Endothelial cell (in vitro differentiated cells): ENCODE results near the gene ARF5. TPM values are rescaled to one million over a fixed set of nuclear protein-coding genes. Genes with fewer than 3 reads are reported as not detected.
A peak's percentile ranks its signal among the peaks of the same experiment; 100 is the strongest.

Experiments used
- DNase-seq: peaks from one replicate; pipeline ENCODE4 v3.0.0; 2021; ENCODE audit warnings: low spot score
- H3K27ac Mint-ChIP-seq: one replicate; pipeline ENCODE4 v1.8.0; 2021; ENCODE audit warnings: mixed read lengths, inconsistent platforms; ENCODE audit not compliant: unreplicated experiment
- H3K27me3 Mint-ChIP-seq: one replicate; pipeline ENCODE4 v1.8.0; 2021; ENCODE audit warnings: mild to moderate bottlenecking, moderate library complexity, mixed read lengths, inconsistent platforms; ENCODE audit not compliant: unreplicated experiment
- H3K36me3 Mint-ChIP-seq: one replicate; pipeline ENCODE4 v1.8.0; 2021; ENCODE audit warnings: mild to moderate bottlenecking, low read depth, mixed read lengths, inconsistent platforms; ENCODE audit not compliant: unreplicated experiment
- H3K4me1 Mint-ChIP-seq: one replicate; pipeline ENCODE4 v1.8.0; 2021; ENCODE audit warnings: mild to moderate bottlenecking, mixed read lengths, inconsistent platforms; ENCODE audit not compliant: unreplicated experiment
- H3K4me3 Mint-ChIP-seq: one replicate; pipeline ENCODE4 v1.8.0; 2021; ENCODE audit warnings: mild to moderate bottlenecking, mixed read lengths, inconsistent platforms; ENCODE audit not compliant: unreplicated experiment
- H3K9me3 Mint-ChIP-seq: one replicate; pipeline ENCODE4 v1.8.0; 2021; ENCODE audit warnings: mixed read lengths, inconsistent platforms; ENCODE audit not compliant: unreplicated experiment
- total RNA-seq: library from RNA; stranded (reverse); fragmentation: NEBNext Ultra II Directional; extraction: Animal tissue kit (Norgen Biotek cat#: 25700); gene quantifications from one replicate; pipeline ENCODE4 v1.2.1, GENCODE V29; 2021; ENCODE audit not compliant: unreplicated experiment
- TF ChIP-seq, protein P1 (sequence below): fragments of 200-600 bp; sonication (generic); IDR thresholded peaks from one replicate; pipeline ENCODE4 v1.5.0; 2021; ENCODE audit warnings: antibody characterized with exemption; ENCODE audit not compliant: unreplicated experiment

Gene ARF5
- total RNA-seq, 1 donor from 2014 or later = 354 TPM

DNA sequence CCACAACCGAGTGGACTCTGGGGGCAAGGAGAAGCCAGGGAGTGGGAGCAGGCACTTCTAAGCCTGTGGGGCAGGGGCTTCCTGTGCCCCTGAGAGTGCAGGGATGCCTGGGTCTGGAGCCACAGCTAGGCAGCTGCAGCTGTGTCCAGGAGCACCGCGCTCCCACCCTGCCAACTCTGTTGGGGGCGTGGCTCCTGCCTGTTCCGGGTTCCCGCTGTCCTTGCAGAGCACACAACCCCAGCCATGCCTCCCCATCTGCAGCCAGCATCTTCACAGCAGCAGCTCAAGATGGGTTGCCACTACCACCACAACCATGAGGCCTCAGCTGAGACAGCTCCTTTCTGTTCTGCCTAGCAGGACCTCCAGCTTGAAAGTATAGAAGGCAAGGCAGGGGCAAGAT, 21.1 kb downstream of the ARF5 start:
- Mint-ChIP-seq H3K36me3 (peaks cover 7% of the 10 kb centered on the region), H3K27ac (no peak overlapping the region), H3K4me1 (no peaks in the 10 kb centered on the region), H3K4me3 (no peak overlapping the region), H3K27me3 (peaks cover 9% of the 10 kb centered on the region), H3K9me3 (no peaks in the 10 kb centered on the region)
- TF ChIP-seq, protein P1, sequence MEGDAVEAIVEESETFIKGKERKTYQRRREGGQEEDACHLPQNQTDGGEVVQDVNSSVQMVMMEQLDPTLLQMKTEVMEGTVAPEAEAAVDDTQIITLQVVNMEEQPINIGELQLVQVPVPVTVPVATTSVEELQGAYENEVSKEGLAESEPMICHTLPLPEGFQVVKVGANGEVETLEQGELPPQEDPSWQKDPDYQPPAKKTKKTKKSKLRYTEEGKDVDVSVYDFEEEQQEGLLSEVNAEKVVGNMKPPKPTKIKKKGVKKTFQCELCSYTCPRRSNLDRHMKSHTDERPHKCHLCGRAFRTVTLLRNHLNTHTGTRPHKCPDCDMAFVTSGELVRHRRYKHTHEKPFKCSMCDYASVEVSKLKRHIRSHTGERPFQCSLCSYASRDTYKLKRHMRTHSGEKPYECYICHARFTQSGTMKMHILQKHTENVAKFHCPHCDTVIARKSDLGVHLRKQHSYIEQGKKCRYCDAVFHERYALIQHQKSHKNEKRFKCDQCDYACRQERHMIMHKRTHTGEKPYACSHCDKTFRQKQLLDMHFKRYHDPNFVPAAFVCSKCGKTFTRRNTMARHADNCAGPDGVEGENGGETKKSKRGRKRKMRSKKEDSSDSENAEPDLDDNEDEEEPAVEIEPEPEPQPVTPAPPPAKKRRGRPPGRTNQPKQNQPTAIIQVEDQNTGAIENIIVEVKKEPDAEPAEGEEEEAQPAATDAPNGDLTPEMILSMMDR = no peak
- DNase-seq = no peak

DNA sequence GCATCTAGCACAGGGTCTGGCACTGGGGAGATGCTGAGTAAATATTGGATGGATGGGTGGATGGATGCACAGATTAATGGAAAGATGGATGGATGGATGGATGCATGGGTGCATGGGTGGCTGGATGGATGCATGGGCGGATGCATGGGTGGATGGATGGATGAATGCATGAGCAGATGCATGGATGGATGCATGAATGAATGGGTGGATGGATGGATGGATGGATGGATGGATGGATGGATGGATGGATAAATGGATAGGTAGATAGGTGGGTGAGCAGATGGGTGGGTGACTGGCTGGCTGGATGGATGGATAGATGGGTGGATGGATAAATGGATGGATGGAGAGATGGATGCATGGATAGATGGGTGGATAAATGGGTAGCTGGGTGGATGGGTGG, 24.1 kb downstream of the ARF5 start:
- no peak overlapping the region for H3K27ac Mint-ChIP-seq
- H3K4me3 Mint-ChIP-seq = peak overlapping the region; percentile 35
- no peaks in the 10 kb centered on the region for H3K9me3 Mint-ChIP-seq
- TF ChIP-seq, protein P1 = no peak
- DNase-seq = no peak
- H3K27me3 Mint-ChIP-seq = peaks cover 12% of the 10 kb centered on the region
- peaks cover 6% of the 10 kb centered on the region for H3K36me3 Mint-ChIP-seq
- H3K4me1 Mint-ChIP-seq = peaks cover 2% of the 10 kb centered on the region

DNA sequence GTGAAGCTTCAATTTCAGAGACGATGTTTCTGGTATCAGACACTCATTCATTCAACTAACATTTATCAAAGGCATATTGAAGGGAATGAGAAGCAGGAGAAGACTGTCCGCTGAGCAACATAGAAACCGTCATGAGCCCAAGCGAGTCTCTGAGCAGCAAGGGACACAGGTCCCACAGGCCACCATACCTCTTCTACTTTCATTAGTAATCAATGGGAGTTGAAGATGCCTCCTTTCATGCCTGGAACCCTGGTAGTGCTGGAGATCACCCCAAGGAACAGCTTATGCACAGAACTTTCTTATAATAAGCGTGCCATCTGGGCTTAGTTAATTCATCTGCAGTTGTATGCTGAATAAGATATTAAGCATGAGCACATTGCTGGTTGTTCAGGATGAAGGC, 28.5 kb downstream of the ARF5 start:
- peaks cover 13% of the 10 kb centered on the region for H3K4me1 Mint-ChIP-seq
- H3K27ac Mint-ChIP-seq = no peak overlapping the region
- peaks cover 14% of the 10 kb centered on the region for H3K27me3 Mint-ChIP-seq
- TF ChIP-seq, protein P1 = no peak
- H3K9me3 Mint-ChIP-seq = no peaks in the 10 kb centered on the region
- H3K4me3 Mint-ChIP-seq = no peak overlapping the region
- no peaks in the 10 kb centered on the region for H3K36me3 Mint-ChIP-seq
- DNase-seq = no peak

DNA sequence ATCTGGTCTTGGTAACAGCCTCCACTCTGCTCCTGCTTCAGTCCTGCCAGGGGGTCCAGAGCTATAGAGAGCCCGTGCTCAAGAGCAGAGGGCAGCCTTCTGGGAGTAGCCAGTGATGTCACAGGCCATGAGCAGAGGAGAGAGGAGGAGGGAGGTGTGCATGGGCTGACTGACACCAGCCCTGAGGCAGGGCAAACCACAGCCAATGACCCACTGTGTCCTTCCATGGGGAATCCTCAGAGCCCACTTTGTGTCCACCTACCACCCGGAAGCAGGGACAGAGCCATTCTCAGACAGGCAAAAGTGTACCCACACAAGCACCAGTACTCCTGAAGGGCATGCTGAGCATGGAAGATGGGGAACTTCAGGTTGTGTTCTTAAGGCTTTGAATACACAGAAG, 29.8 kb downstream of the ARF5 start, which contains the start of gene PAX4:
Gene PAX4 (minus strand): TSS at position 101 of the 400 bp plus-strand sequence. CDS start 2,214 bp downstream, outside the sequence.
- Mint-ChIP-seq H3K36me3 (no peaks in the 10 kb centered on the region), H3K9me3 (no peaks in the 10 kb centered on the region), H3K27ac (no peak within 1 kb of the TSS), H3K27me3 (peaks cover 9% of the 10 kb centered on the region), H3K4me3 (no peak within 1 kb of the TSS), H3K4me1 (peaks cover 13% of the 10 kb centered on the region)
- no peak for DNase-seq
- TF ChIP-seq, protein P1 = no peak

DNA sequence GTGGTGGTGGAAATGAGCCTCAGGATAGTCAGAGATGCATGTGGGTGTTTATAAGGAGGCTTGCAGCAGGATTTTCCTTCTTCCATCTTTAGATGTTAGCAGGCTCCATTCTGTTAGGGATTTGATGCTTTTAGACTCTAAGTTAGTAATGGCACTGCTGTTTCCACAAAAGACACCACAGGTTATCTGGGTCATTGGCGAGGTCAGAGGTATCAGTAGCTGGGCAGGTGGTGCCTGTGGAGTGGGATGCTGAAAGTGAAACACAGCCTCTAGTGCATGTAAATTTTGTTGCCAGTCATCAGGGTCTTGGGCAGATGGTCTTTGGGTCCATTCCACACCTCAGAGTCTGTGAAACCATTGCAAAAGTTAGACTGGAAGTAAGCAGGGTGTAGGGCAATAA, 30.6 kb downstream of the ARF5 start:
- Mint-ChIP-seq H3K4me3 (no peak overlapping the region), H3K27me3 (peaks cover 9% of the 10 kb centered on the region), H3K9me3 (no peaks in the 10 kb centered on the region), H3K4me1 (peaks cover 13% of the 10 kb centered on the region), H3K27ac (no peak overlapping the region), H3K36me3 (no peaks in the 10 kb centered on the region)
- TF ChIP-seq, protein P1 = no peak
- no peak for DNase-seq
